GM20431 (cell line): ENCODE data around the gene TMEM184A.

Experiments
- in situ Hi-C: fragments of 300-500 bp; cut with MseI, MboI; formaldehyde crosslinking; loops from one replicate; pipeline ENCODE4 v1.15.0; 2020; ENCODE audit warnings: low sequenced_read_pairs; ENCODE audit not compliant: unreplicated experiment

The TMEM184A gene

DNA sequence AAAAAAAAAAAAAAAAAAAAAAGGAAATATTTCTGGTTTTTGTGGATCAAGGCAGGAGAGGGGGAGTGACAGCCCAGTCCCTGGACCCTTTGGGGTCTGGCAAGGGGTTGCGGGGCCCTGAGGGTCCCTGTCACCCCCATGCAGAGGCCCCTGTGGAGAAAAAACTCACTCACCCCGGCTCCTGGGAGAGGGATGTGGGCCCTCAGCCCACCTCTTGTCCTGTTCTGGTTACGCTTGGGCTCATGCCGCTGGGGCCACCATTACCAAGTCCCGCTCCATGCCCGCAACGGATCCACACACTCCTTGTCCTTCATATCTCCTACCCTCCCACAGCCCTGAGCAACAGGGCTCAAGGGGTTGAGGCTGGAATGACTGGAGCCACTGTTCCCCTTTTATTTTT, 1.0 kb upstream of the TMEM184A start:
- in situ Hi-C loops = loop anchor here (25.0 kb wide), 1 partner anchor 805 kb away; the partner anchor contains the start of gene EIF3B

DNA sequence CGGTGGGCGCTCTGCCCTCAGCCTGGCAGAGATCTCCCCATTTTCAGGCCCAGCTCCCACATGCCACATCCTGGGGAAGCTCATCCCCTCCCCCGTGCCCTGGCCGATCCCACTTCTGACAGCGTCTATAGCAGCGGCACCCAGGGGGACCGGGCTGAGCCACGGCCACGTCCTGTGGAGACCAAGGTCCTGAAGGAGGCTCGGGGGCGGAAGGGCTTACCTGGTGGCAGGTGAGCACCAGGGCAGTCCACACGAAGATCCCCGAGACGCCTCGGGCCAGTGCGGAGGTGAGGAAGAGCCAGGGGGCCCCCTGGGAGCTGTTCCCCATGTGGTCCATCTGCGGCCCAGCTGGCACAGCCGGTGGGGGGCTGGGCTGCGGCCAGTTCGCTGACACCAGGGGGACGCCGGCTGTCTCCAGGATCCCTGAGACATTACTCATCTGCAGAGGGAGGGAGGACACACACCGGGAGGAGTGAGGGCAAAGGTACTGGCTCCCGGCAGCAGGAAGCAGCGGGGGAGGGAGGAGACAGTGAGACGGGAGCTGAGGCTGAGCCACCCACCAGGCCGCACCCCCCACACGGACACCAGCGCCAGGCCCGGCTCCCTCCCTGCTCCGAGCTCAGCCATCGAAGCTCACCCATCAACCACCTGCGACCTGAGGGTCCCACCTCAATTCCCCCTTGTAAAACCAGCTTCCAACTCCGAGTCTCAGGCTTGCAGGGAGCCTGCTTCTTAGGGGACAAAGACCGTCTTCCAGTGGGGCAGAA, 776 bp downstream of the TMEM184A start:
- in situ Hi-C loops = loop anchor here (25.0 kb wide), 1 partner anchor 807 kb away; the partner anchor contains the start of gene EIF3B

- in situ Hi-C loops = loop anchor here (25.0 kb wide), 1 partner anchor 808 kb away; the partner anchor contains the start of gene EIF3B
Measured at GRCh38 chr7:1554333-1555045, 1.5 kb downstream of the TMEM184A start.

DNA sequence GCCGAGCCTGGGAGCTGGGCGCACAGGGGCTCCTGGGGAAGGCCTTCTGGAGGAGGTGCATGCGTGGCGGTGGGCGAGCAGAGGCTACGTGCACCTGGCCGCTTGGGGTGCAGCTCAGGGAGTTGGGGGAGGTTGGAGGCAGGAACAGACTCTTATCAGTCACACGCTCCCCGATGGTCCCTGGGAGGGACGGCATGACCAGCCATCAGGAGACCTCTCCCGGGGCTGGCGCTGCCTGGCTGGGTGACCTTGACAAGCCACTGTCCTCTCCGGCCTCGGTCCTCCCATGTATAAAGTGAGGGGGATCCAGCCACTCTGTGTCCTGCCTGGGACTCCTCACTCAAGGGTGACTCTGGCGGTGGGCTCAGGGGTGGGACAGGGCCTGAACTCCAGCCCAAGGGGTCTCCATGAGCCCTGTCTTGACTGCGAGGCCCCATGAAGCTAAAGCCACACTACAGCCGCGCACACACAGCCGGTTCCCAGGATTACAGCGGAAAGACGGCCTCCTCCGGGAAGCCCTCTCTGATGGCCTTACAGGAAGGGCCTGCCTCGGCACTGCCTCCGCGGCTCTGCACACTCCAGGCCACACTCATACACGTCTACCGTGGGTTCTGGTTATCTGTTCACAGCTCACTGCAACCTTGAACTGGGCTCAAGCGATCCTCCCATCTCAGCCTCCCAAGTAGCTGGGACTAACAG, 2.3 kb downstream of the TMEM184A start:
- in situ Hi-C loops = loop anchor here (25.0 kb wide), 1 partner anchor 809 kb away; the partner anchor contains the start of gene EIF3B

- in situ Hi-C loops = loop anchor here (25.0 kb wide), 1 partner anchor 810 kb away; the partner anchor contains the start of gene EIF3B
Measured at GRCh38 chr7:1552200-1552599, 3.8 kb downstream of the TMEM184A start.

GRCh38 chr7:1550846-1551155, 5.2 kb downstream of the TMEM184A start:
- in situ Hi-C loops = loop anchor here (25.0 kb wide), 1 partner anchor 812 kb away; the partner anchor contains the start of gene EIF3B

GRCh38 chr7:1550005-1550845, 5.8 kb downstream of the TMEM184A start:
- in situ Hi-C loops = loop anchor here (25.0 kb wide), 1 partner anchor 812 kb away; the partner anchor contains the start of gene EIF3B

DNA sequence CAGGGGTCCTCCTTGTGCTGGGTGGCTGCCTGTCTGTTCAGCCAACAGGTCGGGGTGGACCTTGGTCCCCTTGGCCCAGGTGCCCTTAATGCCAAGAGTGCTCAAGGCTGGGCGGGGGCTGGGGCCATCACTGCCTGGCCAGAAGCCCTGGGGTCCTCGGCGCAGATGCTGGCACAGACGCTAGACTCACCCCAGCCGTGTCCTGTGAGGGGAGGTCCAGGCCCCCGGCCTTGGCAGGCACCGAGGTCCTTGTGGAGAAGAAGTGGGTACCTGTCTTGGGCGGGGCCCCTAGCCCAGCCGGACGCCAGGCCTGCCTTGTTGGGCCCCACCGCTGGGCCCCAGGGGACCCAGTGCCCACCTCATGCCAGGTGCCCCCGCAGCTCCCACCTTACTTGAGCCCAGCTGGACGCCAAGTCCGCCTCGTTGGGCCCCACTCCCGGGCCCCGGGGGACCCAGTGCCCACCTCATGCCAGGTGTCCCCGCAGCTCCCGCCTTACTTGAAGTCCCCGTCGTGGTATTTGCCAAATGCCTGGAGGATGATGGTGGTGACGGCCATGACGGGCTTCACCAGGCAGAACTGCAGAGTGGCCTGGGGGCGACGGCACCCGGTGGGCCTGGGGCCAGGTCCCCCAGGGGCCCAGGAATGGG, 6.5 kb downstream of the TMEM184A start:
- in situ Hi-C loops = loop anchor here (25.0 kb wide), 1 partner anchor 813 kb away; the partner anchor contains the start of gene EIF3B

DNA sequence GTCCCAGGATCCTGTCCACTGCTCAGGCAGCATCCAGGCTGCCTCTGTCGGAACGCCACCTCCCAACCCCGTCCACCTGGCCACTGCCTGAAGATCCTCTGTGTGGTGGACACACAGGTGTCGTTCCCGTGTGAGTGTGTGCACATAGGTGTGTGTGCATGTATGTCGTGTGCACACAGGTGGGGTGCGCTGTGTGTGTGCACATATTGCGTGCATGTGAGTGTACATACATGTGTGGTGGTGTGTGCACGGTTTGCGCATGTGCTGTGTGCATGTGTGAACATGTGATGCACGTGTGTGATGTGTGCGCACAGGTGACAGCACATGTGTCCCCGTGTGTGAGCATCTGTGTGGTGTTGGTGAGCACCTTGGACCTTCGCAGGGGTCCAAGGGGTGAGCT, 7.1 kb downstream of the TMEM184A start:
- in situ Hi-C loops = no loop called here

DNA sequence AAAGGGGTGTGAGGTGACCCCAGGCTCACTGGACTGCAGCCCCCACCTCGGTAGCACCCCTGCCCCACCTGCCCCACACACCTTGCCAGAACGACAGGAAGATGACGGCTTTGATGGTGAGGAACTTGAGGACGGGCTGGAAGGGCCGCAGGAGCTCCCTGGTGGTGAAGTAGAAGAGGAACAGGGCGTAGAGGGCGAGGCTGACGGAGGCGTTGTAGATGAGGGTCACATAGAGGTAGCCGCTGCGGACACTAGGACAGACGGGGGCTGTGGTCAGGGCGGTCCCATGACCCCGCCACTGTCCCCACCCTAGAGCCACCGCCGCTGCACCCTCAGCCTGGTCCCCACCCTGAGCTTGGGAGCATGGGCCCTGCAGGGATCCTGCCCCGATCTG, 7.6 kb downstream of the TMEM184A start:
- in situ Hi-C loops = no loop called here

- in situ Hi-C loops = no loop called here
Measured at GRCh38 chr7:1547777-1548437, 8.1 kb downstream of the TMEM184A start.

DNA sequence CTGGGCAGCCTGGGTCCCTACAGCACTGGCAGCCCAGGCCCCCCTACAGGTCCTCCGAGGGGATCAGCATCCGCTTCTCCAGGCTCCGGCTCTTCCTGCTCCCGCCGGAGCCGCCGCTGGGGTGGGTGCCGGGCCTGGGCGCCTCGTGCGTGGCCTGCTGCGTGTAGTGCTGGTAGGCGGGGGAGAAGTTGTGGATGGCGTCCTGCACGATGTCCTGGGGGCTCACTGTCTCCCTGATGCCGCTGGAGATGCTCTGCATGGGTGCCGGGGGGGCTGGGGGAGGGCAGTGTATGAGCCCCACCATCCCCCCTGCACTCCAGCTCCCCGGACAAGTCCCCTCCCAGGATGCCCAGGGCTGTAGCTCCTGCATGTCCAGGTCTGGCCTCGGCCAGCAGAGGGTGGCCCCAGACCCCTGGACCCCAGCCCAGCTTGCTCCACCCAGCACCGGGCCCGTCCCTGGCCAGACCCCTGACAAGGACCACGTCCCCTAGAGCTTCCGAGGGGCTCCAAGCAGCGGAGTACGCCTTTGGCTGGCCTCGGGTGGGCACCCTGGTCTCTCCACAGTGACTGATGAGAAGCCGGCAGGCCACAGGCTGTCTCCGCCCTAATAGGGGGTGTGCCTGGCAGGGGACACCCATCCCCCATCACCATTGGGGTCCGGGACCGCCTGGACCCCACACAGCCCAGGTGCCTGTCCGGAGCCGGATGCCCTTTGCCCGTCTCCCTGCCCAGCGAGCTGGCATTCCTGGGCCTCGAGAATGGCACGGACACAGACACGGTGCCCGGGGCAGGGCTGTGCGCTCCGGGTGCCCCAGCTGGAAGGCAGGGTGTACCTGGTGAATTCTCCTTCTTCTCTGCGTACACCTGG, 8.9 kb downstream of the TMEM184A start:
- in situ Hi-C loops = no loop called here

- in situ Hi-C loops = no loop called here
Measured at GRCh38 chr7:1546274-1546908, 9.6 kb downstream of the TMEM184A start.

GRCh38 chr7:1545417-1546246, 10.4 kb downstream of the TMEM184A start:
- in situ Hi-C loops = no loop called here

- in situ Hi-C loops = no loop called here
Measured at GRCh38 chr7:1544896-1545416, 11.0 kb downstream of the TMEM184A start.

DNA sequence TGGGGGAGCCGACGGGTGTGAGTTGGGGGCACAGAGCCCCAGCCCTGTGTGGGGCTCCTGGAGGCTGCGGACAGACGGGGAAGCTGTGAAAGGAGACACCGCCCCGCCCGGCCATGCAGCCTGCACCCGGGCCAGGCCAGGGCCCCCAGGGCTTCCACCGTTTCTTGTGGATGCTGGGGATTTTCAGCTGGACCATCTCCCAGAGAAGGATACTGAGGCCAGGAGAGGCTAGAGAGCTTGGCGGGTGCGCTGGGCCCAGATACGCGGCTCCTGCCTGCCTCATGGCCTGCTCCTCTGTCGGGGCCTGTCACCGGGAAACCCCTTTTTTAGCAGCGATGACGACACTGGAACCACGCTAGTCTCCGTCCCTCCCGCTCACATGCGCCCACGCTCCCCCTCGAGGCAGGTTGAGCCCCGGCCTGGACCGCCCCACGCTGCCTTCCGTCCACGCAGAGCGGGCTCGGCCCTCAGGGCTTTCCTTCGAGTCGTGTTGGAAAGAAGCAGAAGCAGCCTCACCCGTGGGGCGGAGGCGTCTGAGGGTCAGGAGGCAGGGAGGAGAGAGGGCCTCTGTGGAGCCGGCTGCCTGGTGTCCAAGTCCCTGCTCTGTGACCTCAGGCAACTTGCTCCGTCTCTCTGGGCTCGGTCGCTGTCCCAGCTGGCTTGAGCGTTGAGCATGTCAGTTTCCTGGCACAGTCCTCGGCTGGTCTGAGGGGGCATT, 11.7 kb downstream of the TMEM184A start:
- in situ Hi-C loops = no loop called here
